ENCODE measurements around the gene GRAMD2A.

Gene GRAMD2A

GRCh38 chr15:72220687-72221086 lies 23.1 kb upstream of the GRAMD2A start:
- in situ Hi-C loops (cut with HindIII; ENCODE audit: low sequenced_read_pairs): no loop called here
- H3K4me3 ChIP-seq (ENCODE audit: low read depth, low read length): no peak overlapping the region
- TF ChIP-seq CTCF (IDR thresholded peaks at IDR 0.05; ENCODE audit: low read depth, low read length, missing control alignments): no peak
- no peak for DNase-seq (ENCODE audit: low read depth)

DNA sequence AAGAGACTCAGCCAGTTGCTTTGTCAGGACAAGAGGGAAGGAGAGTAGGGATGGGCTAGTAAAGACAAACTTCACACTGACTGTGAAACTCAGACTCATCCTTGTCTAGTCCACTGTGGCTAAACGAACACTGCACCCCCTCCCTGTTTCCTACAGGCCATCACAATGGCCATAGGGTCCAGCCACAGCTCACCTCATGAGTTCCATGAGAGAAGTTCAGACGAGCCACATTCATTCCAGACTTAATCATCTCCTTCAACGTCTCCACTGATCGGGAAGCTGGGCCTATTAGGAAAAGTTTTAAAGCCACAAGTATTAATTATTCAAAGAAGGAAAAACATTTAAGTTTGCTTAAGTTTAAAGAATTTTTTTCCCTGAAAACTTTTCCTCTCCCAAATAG lies 19.6 kb upstream of the GRAMD2A start:
- no peak for TF ChIP-seq CTCF (IDR thresholded peaks at IDR 0.05; ENCODE audit: low read depth, low read length, missing control alignments)
- H3K4me3 ChIP-seq (ENCODE audit: low read depth, low read length): no peak overlapping the region
- no peak for DNase-seq (ENCODE audit: low read depth)
- in situ Hi-C loops (cut with HindIII; ENCODE audit: low sequenced_read_pairs): no loop called here

GRCh38 chr15:72216079-72216478 lies 18.5 kb upstream of the GRAMD2A start:
- no peak overlapping the region for H3K4me3 ChIP-seq (ENCODE audit: low read depth, low read length)
- no peak for DNase-seq (ENCODE audit: low read depth)
- TF ChIP-seq CTCF (IDR thresholded peaks at IDR 0.05; ENCODE audit: low read depth, low read length, missing control alignments): no peak
- in situ Hi-C loops (cut with HindIII; ENCODE audit: low sequenced_read_pairs): no loop called here

- in situ Hi-C loops (cut with HindIII; ENCODE audit: low sequenced_read_pairs): no loop called here
- no peak overlapping the region for H3K4me3 ChIP-seq (ENCODE audit: low read depth, low read length)
- no peak for TF ChIP-seq CTCF (IDR thresholded peaks at IDR 0.05; ENCODE audit: low read depth, low read length, missing control alignments)
- DNase-seq (ENCODE audit: low read depth): no peak
Observed at GRCh38 chr15:72207558-72208085, 10.0 kb upstream of the GRAMD2A start.

- DNase-seq (ENCODE audit: low read depth): no peak
- TF ChIP-seq CTCF (IDR thresholded peaks at IDR 0.05; ENCODE audit: low read depth, low read length, missing control alignments): no peak
- in situ Hi-C loops (cut with HindIII; ENCODE audit: low sequenced_read_pairs): no loop called here
Observed at GRCh38 chr15:72206677-72207000, 9.1 kb upstream of the GRAMD2A start.

GRCh38 chr15:72205896-72206676 lies 8.5 kb upstream of the GRAMD2A start:
- DNase-seq (ENCODE audit: low read depth): no peak
- no peak for TF ChIP-seq CTCF (IDR thresholded peaks at IDR 0.05; ENCODE audit: low read depth, low read length, missing control alignments)
- H3K4me3 ChIP-seq (ENCODE audit: low read depth, low read length): no peak overlapping the region
- in situ Hi-C loops (cut with HindIII; ENCODE audit: low sequenced_read_pairs): no loop called here

More at GRCh38 chr15:72206677-72207000, 9.1 kb upstream of the GRAMD2A start:
- H3K4me3 ChIP-seq (ENCODE audit: low read depth, low read length): no peak overlapping the region
